ENCODE results near the gene CDH23. TPM values are rescaled to one million over a fixed set of nuclear protein-coding genes. Genes with fewer than 3 reads are reported as not detected.

Gene CDH23
- total and polyA plus RNA-seq, 2 experiments from 2014 or later = 0.30 to 1.5 TPM

GRCh38 chr10:71381611-71382010 is 15.1 kb upstream of the CDH23 start:
- no peak for DNase-seq (ENCODE audit: low spot score)
- Histone ChIP-seq H3K4me1 (ENCODE audit: insufficient read depth) (no peaks in the 10 kb centered on the region), H3K4me3 (no peak overlapping the region), H3K27ac (no peak overlapping the region), H2AFZ (no peak overlapping the region), H3K36me3 (replicated peaks; ENCODE audit: insufficient read depth, low read depth) (no peaks in the 10 kb centered on the region), H3K9me2 (replicated peaks; ENCODE audit: insufficient read depth) (no peaks in the 10 kb centered on the region), H3K79me2 (no peaks in the 10 kb centered on the region), H3K4me2 (no peak overlapping the region), H3K9me3 (ENCODE audit: low read depth) (no peaks in the 10 kb centered on the region), H4K20me1 (ENCODE audit: insufficient read depth, poor library complexity, severe bottlenecking) (no peaks in the 10 kb centered on the region), H3K27me3 (no peaks in the 10 kb centered on the region)
- TF ChIP-seq EZH2 (IDR thresholded peaks at IDR 0.05; ENCODE audit: borderline replicate concordance) (no peak), EZH2phosphoT487 (IDR thresholded peaks at IDR 0.05; ENCODE audit: low read depth, severe bottlenecking, unreplicated experiment) (no peak), CTCF (IDR thresholded peaks at IDR 0.05; ENCODE audit: poor library complexity) (no peak)
- 85% methylated on average over 3 of the region's 3 CpGs for WGBS (ENCODE audit: low lambda C conversion rate, missing lambda C conversion rate)

- Histone ChIP-seq H4K20me1 (ENCODE audit: insufficient read depth, poor library complexity, severe bottlenecking) (no peaks in the 10 kb centered on the region), H3K27ac (no peak overlapping the region), H3K9me3 (ENCODE audit: low read depth) (no peaks in the 10 kb centered on the region), H3K27me3 (no peaks in the 10 kb centered on the region), H3K4me3 (no peak overlapping the region), H3K9me2 (replicated peaks; ENCODE audit: insufficient read depth) (no peaks in the 10 kb centered on the region), H3K4me1 (ENCODE audit: insufficient read depth) (no peaks in the 10 kb centered on the region), H3K36me3 (replicated peaks; ENCODE audit: insufficient read depth, low read depth) (no peaks in the 10 kb centered on the region), H3K4me2 (no peak overlapping the region), H3K79me2 (no peaks in the 10 kb centered on the region), H2AFZ (no peak overlapping the region)
- no peak for DNase-seq (ENCODE audit: low spot score)
- TF ChIP-seq EZH2 (IDR thresholded peaks at IDR 0.05; ENCODE audit: borderline replicate concordance) (no peak), EZH2phosphoT487 (IDR thresholded peaks at IDR 0.05; ENCODE audit: low read depth, severe bottlenecking, unreplicated experiment) (no peak), CTCF (IDR thresholded peaks at IDR 0.05; ENCODE audit: poor library complexity) (no peak)
- 93% methylated on average over 2 of the region's 2 CpGs for WGBS (ENCODE audit: low lambda C conversion rate, missing lambda C conversion rate)
These were observed 14.7 kb upstream of the CDH23 start for GRCh38 chr10:71382028-71382427.

- H3K27ac ChIP-seq = no peak overlapping the region
- no peak overlapping the region for H3K4me3 ChIP-seq
- H3K27me3 ChIP-seq = no peaks in the 10 kb centered on the region
- TF ChIP-seq EZH2phosphoT487 (IDR thresholded peaks at IDR 0.05; ENCODE audit: low read depth, severe bottlenecking, unreplicated experiment) = no peak
- no peak for TF ChIP-seq CTCF (IDR thresholded peaks at IDR 0.05; ENCODE audit: poor library complexity)
- no peak for TF ChIP-seq EZH2 (IDR thresholded peaks at IDR 0.05; ENCODE audit: borderline replicate concordance)
- H3K9me3 ChIP-seq (ENCODE audit: low read depth) = no peaks in the 10 kb centered on the region
- DNase-seq (ENCODE audit: low spot score) = no peak
- H2AFZ ChIP-seq = no peak overlapping the region
- H3K79me2 ChIP-seq = no peaks in the 10 kb centered on the region
- no peaks in the 10 kb centered on the region for H3K36me3 ChIP-seq (replicated peaks; ENCODE audit: insufficient read depth, low read depth)
- WGBS (ENCODE audit: low lambda C conversion rate, missing lambda C conversion rate) = 94% methylated on average over 1 of the region's 1 CpG
- H4K20me1 ChIP-seq (ENCODE audit: insufficient read depth, poor library complexity, severe bottlenecking) = no peaks in the 10 kb centered on the region
- no peaks in the 10 kb centered on the region for H3K9me2 ChIP-seq (replicated peaks; ENCODE audit: insufficient read depth)
- H3K4me2 ChIP-seq = no peak overlapping the region
- H3K4me1 ChIP-seq (ENCODE audit: insufficient read depth) = no peaks in the 10 kb centered on the region
These were observed 14.0 kb upstream of the CDH23 start for GRCh38 chr10:71382757-71383156.
